ENCODE results near the gene GSTO1. TPM values are rescaled to one million over a fixed set of nuclear protein-coding genes. Genes with fewer than 3 reads are reported as not detected.

GSTO1 gene
- total and polyA plus RNA-seq, 2 of the 13 experiments (the other 11 are each of a cell fraction or from before 2014, with no cell fraction given), result 228 to 300 TPM

DNA sequence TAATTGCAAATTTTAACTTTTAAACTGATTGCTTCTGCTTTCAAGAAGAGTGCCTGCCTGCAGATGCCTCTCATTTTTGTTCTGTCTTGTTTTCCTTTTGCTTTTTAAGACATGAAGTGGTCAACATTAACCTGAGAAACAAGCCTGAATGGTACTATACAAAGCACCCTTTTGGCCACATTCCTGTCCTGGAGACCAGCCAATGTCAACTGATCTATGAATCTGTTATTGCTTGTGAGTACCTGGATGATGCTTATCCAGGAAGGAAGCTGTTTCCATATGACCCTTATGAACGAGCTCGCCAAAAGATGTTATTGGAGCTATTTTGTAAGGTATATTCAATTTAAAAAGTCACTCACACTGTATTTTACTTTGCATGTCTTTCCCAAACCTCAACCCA lies 23.1 kb downstream of the GSTO1 start (continued):
- TF ChIP-seq RORA (CRISPR knock-in tag; IDR thresholded peaks at IDR 0.05) (no peak), ZNF232 (CRISPR knock-in tag; IDR thresholded peaks at IDR 0.05; ENCODE audit: borderline replicate concordance) (no peak), ZMYM3 (CRISPR knock-in tag; IDR thresholded peaks at IDR 0.05) (no peak), ZIK1 (CRISPR knock-in tag; IDR thresholded peaks at IDR 0.05; ENCODE audit: borderline replicate concordance, low read depth) (no peak), GFI1 (CRISPR knock-in tag; IDR thresholded peaks at IDR 0.05; ENCODE audit: borderline replicate concordance) (0 out of 2 replicates have a peak, but pooled peaks have one; percentile 34), FOXA3 (CRISPR knock-in tag; IDR thresholded peaks at IDR 0.05) (peak; percentile 83), ELF3 (CRISPR knock-in tag; IDR thresholded peaks at IDR 0.05) (peak; percentile 84), PAX8 (CRISPR knock-in tag; IDR thresholded peaks at IDR 0.05; ENCODE audit: borderline replicate concordance) (no peak), MTF2 (CRISPR knock-in tag; IDR thresholded peaks at IDR 0.05; ENCODE audit: borderline replicate concordance) (no peak), SSRP1 (CRISPR knock-in tag; IDR thresholded peaks at IDR 0.05) (no peak), ZNF749 (CRISPR knock-in tag; IDR thresholded peaks at IDR 0.05; ENCODE audit: borderline replicate concordance) (no peak), BCL6 (CRISPR knock-in tag; IDR thresholded peaks at IDR 0.05) (peak; percentile 55), ZKSCAN8 (CRISPR knock-in tag; IDR thresholded peaks at IDR 0.05; ENCODE audit: borderline replicate concordance) (no peak), ZFP36L2 (CRISPR knock-in tag; IDR thresholded peaks at IDR 0.05) (no peak), ZSCAN29 (CRISPR knock-in tag; conservative IDR thresholded peaks at IDR 0.05) (no peak), CCDC6 (CRISPR knock-in tag; IDR thresholded peaks at IDR 0.05) (no peak)
- TF ChIP-seq, protein P1, sequence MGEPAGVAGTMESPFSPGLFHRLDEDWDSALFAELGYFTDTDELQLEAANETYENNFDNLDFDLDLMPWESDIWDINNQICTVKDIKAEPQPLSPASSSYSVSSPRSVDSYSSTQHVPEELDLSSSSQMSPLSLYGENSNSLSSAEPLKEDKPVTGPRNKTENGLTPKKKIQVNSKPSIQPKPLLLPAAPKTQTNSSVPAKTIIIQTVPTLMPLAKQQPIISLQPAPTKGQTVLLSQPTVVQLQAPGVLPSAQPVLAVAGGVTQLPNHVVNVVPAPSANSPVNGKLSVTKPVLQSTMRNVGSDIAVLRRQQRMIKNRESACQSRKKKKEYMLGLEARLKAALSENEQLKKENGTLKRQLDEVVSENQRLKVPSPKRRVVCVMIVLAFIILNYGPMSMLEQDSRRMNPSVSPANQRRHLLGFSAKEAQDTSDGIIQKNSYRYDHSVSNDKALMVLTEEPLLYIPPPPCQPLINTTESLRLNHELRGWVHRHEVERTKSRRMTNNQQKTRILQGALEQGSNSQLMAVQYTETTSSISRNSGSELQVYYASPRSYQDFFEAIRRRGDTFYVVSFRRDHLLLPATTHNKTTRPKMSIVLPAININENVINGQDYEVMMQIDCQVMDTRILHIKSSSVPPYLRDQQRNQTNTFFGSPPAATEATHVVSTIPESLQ (CRISPR knock-in tag; conservative IDR thresholded peaks at IDR 0.05), result no peak
- TF ChIP-seq, protein P2, sequence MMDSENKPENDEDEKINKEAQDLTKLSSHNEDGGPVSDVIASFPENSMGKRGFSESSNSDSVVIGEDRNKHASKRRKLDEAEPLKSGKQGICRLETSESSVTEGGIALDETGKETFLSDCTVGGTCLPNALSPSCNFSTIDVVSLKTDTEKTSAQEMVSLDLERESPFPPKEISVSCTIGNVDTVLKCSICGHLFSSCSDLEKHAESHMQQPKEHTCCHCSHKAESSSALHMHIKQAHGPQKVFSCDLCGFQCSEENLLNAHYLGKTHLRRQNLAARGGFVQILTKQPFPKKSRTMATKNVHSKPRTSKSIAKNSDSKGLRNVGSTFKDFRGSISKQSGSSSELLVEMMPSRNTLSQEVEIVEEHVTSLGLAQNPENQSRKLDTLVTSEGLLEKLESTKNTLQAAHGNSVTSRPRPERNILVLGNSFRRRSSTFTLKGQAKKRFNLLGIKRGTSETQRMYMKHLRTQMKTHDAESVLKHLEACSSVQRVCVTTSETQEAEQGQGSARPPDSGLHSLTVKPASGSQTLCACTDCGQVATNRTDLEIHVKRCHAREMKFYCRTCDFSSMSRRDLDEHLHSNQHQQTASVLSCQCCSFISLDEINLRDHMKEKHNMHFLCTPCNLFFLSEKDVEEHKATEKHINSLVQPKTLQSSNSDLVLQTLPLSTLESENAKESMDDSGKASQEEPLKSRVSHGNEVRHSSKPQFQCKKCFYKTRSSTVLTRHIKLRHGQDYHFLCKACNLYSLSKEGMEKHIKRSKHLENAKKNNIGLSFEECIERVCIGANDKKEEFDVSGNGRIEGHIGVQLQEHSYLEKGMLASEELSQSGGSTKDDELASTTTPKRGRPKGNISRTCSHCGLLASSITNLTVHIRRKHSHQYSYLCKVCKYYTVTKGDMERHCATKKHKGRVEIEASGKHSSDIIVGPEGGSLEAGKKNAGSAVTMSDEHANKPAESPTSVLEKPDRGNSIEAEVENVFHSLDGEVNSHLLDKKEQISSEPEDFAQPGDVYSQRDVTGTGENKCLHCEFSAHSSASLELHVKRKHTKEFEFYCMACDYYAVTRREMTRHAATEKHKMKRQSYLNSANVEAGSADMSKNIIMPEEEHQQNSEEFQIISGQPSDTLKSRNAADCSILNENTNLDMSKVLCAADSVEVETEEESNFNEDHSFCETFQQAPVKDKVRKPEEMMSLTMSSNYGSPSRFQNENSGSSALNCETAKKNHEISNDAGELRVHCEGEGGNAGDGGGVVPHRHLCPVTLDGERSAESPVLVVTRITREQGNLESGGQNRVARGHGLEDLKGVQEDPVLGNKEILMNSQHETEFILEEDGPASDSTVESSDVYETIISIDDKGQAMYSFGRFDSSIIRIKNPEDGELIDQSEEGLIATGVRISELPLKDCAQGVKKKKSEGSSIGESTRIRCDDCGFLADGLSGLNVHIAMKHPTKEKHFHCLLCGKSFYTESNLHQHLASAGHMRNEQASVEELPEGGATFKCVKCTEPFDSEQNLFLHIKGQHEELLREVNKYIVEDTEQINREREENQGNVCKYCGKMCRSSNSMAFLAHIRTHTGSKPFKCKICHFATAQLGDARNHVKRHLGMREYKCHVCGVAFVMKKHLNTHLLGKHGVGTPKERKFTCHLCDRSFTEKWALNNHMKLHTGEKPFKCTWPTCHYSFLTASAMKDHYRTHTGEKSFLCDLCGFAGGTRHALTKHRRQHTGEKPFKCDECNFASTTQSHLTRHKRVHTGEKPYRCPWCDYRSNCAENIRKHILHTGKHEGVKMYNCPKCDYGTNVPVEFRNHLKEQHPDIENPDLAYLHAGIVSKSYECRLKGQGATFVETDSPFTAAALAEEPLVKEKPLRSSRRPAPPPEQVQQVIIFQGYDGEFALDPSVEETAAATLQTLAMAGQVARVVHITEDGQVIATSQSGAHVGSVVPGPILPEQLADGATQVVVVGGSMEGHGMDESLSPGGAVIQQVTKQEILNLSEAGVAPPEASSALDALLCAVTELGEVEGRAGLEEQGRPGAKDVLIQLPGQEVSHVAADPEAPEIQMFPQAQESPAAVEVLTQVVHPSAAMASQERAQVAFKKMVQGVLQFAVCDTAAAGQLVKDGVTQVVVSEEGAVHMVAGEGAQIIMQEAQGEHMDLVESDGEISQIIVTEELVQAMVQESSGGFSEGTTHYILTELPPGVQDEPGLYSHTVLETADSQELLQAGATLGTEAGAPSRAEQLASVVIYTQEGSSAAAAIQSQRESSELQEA (CRISPR knock-in tag; IDR thresholded peaks at IDR 0.05; ENCODE audit: not compliant biosample characterization), result no peak
- TF ChIP-seq, protein P3, sequence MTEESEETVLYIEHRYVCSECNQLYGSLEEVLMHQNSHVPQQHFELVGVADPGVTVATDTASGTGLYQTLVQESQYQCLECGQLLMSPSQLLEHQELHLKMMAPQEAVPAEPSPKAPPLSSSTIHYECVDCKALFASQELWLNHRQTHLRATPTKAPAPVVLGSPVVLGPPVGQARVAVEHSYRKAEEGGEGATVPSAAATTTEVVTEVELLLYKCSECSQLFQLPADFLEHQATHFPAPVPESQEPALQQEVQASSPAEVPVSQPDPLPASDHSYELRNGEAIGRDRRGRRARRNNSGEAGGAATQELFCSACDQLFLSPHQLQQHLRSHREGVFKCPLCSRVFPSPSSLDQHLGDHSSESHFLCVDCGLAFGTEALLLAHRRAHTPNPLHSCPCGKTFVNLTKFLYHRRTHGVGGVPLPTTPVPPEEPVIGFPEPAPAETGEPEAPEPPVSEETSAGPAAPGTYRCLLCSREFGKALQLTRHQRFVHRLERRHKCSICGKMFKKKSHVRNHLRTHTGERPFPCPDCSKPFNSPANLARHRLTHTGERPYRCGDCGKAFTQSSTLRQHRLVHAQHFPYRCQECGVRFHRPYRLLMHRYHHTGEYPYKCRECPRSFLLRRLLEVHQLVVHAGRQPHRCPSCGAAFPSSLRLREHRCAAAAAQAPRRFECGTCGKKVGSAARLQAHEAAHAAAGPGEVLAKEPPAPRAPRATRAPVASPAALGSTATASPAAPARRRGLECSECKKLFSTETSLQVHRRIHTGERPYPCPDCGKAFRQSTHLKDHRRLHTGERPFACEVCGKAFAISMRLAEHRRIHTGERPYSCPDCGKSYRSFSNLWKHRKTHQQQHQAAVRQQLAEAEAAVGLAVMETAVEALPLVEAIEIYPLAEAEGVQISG (CRISPR knock-in tag; IDR thresholded peaks at IDR 0.05), result no peak

Data from HepG2 (cell line).